ENCODE results near the gene CTSL.

Gene CTSL

GRCh38 chr9:87682618-87683017 is 43.3 kb upstream of the CTSL start:
- no peak for DNase-seq (ENCODE audit: extremely low spot score)
- TF ChIP-seq CTBP1 (IDR thresholded peaks at IDR 0.05; ENCODE audit: borderline replicate concordance), result no peak
- TF ChIP-seq SP1 (IDR thresholded peaks at IDR 0.05), result no peak
- no peak for TF ChIP-seq TARDBP (IDR thresholded peaks at IDR 0.05)
- TF ChIP-seq ELF4 (IDR thresholded peaks at IDR 0.05), result no peak
- TF ChIP-seq LEF1 (IDR thresholded peaks at IDR 0.05; ENCODE audit: borderline replicate concordance), result no peak
- CTCF ChIA-PET, result no interaction called here
- POLR2A ChIA-PET, result no interaction called here

GRCh38 chr9:87683751-87684626 is 41.9 kb upstream of the CTSL start:
- no peak for DNase-seq (ENCODE audit: extremely low spot score)
- POLR2A ChIA-PET, result no interaction called here
- CTCF ChIA-PET, result interaction anchor here (0.7 to 2.0 kb wide), 3 partner anchors 70 to 148 kb away, joined by 3 to 13 read pairs (median 3); no protein-coding TSS in a partner anchor
- TF ChIP-seq ZNF384 (IDR thresholded peaks at IDR 0.05), result no peak
- TF ChIP-seq ELF4 (IDR thresholded peaks at IDR 0.05), result no peak

- POLR2A ChIA-PET, result no interaction called here
- DNase-seq (ENCODE audit: extremely low spot score), result peak; percentile 71
- TF ChIP-seq HDGF (IDR thresholded peaks at IDR 0.05; ENCODE audit: borderline replicate concordance) (no peak), SP1 (IDR thresholded peaks at IDR 0.05) (no peak), L3MBTL2 (conservative IDR thresholded peaks at IDR 0.05) (no peak), TARDBP (IDR thresholded peaks at IDR 0.05) (no peak), ZNF384 (IDR thresholded peaks at IDR 0.05) (no peak), FOXM1 (IDR thresholded peaks at IDR 0.05; ENCODE audit: borderline replicate concordance) (no peak), FOXK2 (IDR thresholded peaks at IDR 0.05) (no peak), FOXA1 (IDR thresholded peaks at IDR 0.05) (no peak), ARNT (IDR thresholded peaks at IDR 0.05) (no peak), CTBP1 (IDR thresholded peaks at IDR 0.05; ENCODE audit: borderline replicate concordance) (no peak), LEF1 (IDR thresholded peaks at IDR 0.05; ENCODE audit: borderline replicate concordance) (no peak)
- TF ChIP-seq, protein P1, sequence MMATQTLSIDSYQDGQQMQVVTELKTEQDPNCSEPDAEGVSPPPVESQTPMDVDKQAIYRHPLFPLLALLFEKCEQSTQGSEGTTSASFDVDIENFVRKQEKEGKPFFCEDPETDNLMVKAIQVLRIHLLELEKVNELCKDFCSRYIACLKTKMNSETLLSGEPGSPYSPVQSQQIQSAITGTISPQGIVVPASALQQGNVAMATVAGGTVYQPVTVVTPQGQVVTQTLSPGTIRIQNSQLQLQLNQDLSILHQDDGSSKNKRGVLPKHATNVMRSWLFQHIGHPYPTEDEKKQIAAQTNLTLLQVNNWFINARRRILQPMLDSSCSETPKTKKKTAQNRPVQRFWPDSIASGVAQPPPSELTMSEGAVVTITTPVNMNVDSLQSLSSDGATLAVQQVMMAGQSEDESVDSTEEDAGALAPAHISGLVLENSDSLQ (IDR thresholded peaks at IDR 0.05), result no peak
- CTCF ChIA-PET, result interaction anchor here (0.7 to 2.0 kb wide), 3 partner anchors 71 to 149 kb away, joined by 3 to 13 read pairs (median 3); no protein-coding TSS in a partner anchor
These were observed 41.2 kb upstream of the CTSL start for GRCh38 chr9:87684627-87685219.

- TF ChIP-seq SP1 (IDR thresholded peaks at IDR 0.05), result no peak
- TF ChIP-seq TARDBP (IDR thresholded peaks at IDR 0.05), result no peak
- no peak for TF ChIP-seq LEF1 (IDR thresholded peaks at IDR 0.05; ENCODE audit: borderline replicate concordance)
- no peak for TF ChIP-seq ARNT (IDR thresholded peaks at IDR 0.05)
- no peak for TF ChIP-seq SUZ12 (IDR thresholded peaks at IDR 0.05)
- TF ChIP-seq FOXM1 (IDR thresholded peaks at IDR 0.05; ENCODE audit: borderline replicate concordance), result no peak
- no peak for TF ChIP-seq ELF4 (IDR thresholded peaks at IDR 0.05)
- TF ChIP-seq, protein P1 (IDR thresholded peaks at IDR 0.05), result no peak
- no peak for TF ChIP-seq ZNF384 (IDR thresholded peaks at IDR 0.05)
- TF ChIP-seq FOXA1 (IDR thresholded peaks at IDR 0.05), result no peak
- ChIA-PET POLR2A (no interaction called here), CTCF (interaction anchor here (2.0 kb wide), 1 partner anchor 127 kb away, joined by 13 read pairs; no protein-coding TSS in a partner anchor)
- DNase-seq (ENCODE audit: extremely low spot score), result no peak
These were observed 40.5 kb upstream of the CTSL start for GRCh38 chr9:87685441-87685840.

DNA sequence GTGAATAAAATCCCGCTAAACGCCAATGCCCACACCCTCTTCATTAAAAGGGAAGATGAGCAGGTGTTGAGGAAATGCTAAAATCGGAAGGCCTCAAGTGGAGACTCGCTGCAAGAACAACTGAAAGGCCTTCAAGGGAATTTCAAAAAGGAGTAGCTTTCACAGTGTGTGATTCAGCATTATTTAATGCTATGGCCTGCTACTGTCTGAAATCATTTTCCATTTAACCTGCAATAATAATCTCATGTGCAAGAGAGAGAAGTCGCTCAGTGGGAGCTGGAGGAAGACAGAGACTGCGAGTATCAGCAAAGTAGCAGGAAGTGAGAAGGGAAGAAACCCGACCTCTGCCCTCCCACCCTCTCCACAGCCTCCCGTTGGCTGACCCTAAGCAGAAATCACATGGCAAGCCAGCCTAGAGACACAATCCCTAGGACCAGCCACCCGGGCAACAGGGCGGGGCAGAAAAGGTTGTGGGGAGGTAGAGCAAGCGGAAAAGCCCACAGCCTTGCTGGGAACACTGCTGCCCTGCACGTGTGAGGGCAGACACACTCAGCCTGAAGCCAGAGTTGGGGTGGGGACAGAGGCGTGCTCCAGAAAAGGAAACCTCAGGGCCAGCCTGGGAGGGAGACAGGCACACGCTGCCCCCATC is 39.9 kb upstream of the CTSL start:
- no peak for DNase-seq (ENCODE audit: extremely low spot score)
- TF ChIP-seq HDGF (IDR thresholded peaks at IDR 0.05; ENCODE audit: borderline replicate concordance) (no peak), TARDBP (IDR thresholded peaks at IDR 0.05) (no peak), FOXA1 (IDR thresholded peaks at IDR 0.05) (no peak), ARNT (IDR thresholded peaks at IDR 0.05) (no peak), CTBP1 (IDR thresholded peaks at IDR 0.05; ENCODE audit: borderline replicate concordance) (no peak), L3MBTL2 (conservative IDR thresholded peaks at IDR 0.05) (no peak), LEF1 (IDR thresholded peaks at IDR 0.05; ENCODE audit: borderline replicate concordance) (no peak), NFRKB (IDR thresholded peaks at IDR 0.05) (no peak), ELF4 (IDR thresholded peaks at IDR 0.05) (no peak), SP1 (IDR thresholded peaks at IDR 0.05) (no peak), ZNF384 (IDR thresholded peaks at IDR 0.05) (no peak), BHLHE40 (IDR thresholded peaks at IDR 0.05; ENCODE audit: borderline replicate concordance) (no peak), SUZ12 (IDR thresholded peaks at IDR 0.05) (no peak), FOXM1 (IDR thresholded peaks at IDR 0.05; ENCODE audit: borderline replicate concordance) (no peak), FOXK2 (IDR thresholded peaks at IDR 0.05) (no peak)
- TF ChIP-seq, protein P1 (IDR thresholded peaks at IDR 0.05), result no peak
- CTCF ChIA-PET, result interaction anchor here (2.0 kb wide), 1 partner anchor 126 kb away, joined by 13 read pairs; no protein-coding TSS in a partner anchor
- POLR2A ChIA-PET, result no interaction called here
